ENCODE data around the gene GPR37L1. TPM values are rescaled to one million over a fixed set of nuclear protein-coding genes. Genes with fewer than 3 reads are reported as not detected.

Gene GPR37L1
- total RNA-seq, 6 experiments from 2014 or later = not detected

GRCh38 chr1:202123336-202123813 lies 658 bp downstream of the GPR37L1 start:
- H3K4me3 Mint-ChIP-seq = no peak overlapping the region
- no peaks in the 10 kb centered on the region for H3K36me3 Mint-ChIP-seq (ENCODE audit: low read depth)
- peaks cover 29% of the 10 kb centered on the region for H3K27me3 Mint-ChIP-seq (ENCODE audit: insufficient read depth)
- H3K9me3 Mint-ChIP-seq = no peaks in the 10 kb centered on the region
- H3K4me1 Mint-ChIP-seq (ENCODE audit: low read depth) = peaks cover 10% of the 10 kb centered on the region
- no peak for TF ChIP-seq CTCF (IDR thresholded peaks at IDR 0.05)
- no peak overlapping the region for H3K27ac Mint-ChIP-seq
- DNase-seq = no peak

- Mint-ChIP-seq H3K36me3 (ENCODE audit: low read depth) (no peaks in the 10 kb centered on the region), H3K9me3 (no peaks in the 10 kb centered on the region), H3K4me1 (ENCODE audit: low read depth) (peaks cover 10% of the 10 kb centered on the region), H3K27ac (no peak overlapping the region), H3K27me3 (ENCODE audit: insufficient read depth) (peaks cover 27% of the 10 kb centered on the region), H3K4me3 (no peak overlapping the region)
- no peak for DNase-seq
- no peak for TF ChIP-seq CTCF (IDR thresholded peaks at IDR 0.05)
Measured at GRCh38 chr1:202124142-202124541, 1.4 kb downstream of the GPR37L1 start.

- TF ChIP-seq CTCF (IDR thresholded peaks at IDR 0.05) = no peak
- no peak for DNase-seq
- Mint-ChIP-seq H3K27ac (no peak overlapping the region), H3K4me3 (no peak overlapping the region), H3K4me1 (ENCODE audit: low read depth) (peaks cover 10% of the 10 kb centered on the region), H3K9me3 (no peaks in the 10 kb centered on the region), H3K36me3 (ENCODE audit: low read depth) (no peaks in the 10 kb centered on the region), H3K27me3 (ENCODE audit: insufficient read depth) (peaks cover 27% of the 10 kb centered on the region)
Measured at GRCh38 chr1:202125611-202126010, 2.9 kb downstream of the GPR37L1 start.

GRCh38 chr1:202126426-202126825 lies 3.7 kb downstream of the GPR37L1 start:
- TF ChIP-seq CTCF (IDR thresholded peaks at IDR 0.05) = no peak
- Mint-ChIP-seq H3K4me1 (ENCODE audit: low read depth) (peaks cover 6% of the 10 kb centered on the region), H3K27me3 (ENCODE audit: insufficient read depth) (peaks cover 24% of the 10 kb centered on the region), H3K9me3 (no peaks in the 10 kb centered on the region), H3K36me3 (ENCODE audit: low read depth) (no peaks in the 10 kb centered on the region), H3K4me3 (no peak overlapping the region), H3K27ac (no peak overlapping the region)
- no peak for DNase-seq

- Mint-ChIP-seq H3K4me1 (ENCODE audit: low read depth) (no peaks in the 10 kb centered on the region), H3K27ac (no peak overlapping the region), H3K27me3 (ENCODE audit: insufficient read depth) (peaks cover 23% of the 10 kb centered on the region), H3K4me3 (no peak overlapping the region), H3K9me3 (no peaks in the 10 kb centered on the region), H3K36me3 (ENCODE audit: low read depth) (no peaks in the 10 kb centered on the region)
- TF ChIP-seq CTCF (IDR thresholded peaks at IDR 0.05) = no peak
- no peak for DNase-seq
Measured at GRCh38 chr1:202127061-202127460, 4.3 kb downstream of the GPR37L1 start.
